HL-60 (cell line): ENCODE data around the gene SLC25A21.
A peak's percentile ranks its signal among the peaks of the same experiment; 100 is the strongest.

Experiments
- DNase-seq, 2 experiments: peaks; one replicate each; pipeline ENCODE4 v3.0.0-alpha.2; 2010 to 2020; ENCODE audit warnings: low read depth in 1 of 2, low spot score in 1 of 2
- H3K27ac ChIP-seq: fragments of 250-450 bp; sonication (Bioruptor Pico); replicated peaks from 2 replicates; pipeline ENCODE4 v1.5.1; 2020; ENCODE audit warnings: mild to moderate bottlenecking, moderate library complexity
- H3K27me3 ChIP-seq: fragments of 250-450 bp; sonication (Bioruptor Pico); 2 replicates; pipeline ENCODE4 v1.5.1; 2021; ENCODE audit warnings: mild to moderate bottlenecking, moderate library complexity; ENCODE audit not compliant: insufficient read depth, poor library complexity, severe bottlenecking
- H3K4me3 ChIP-seq: replicated peaks from 2 replicates; pipeline ENCODE4 v1.5.1; 2011; ENCODE audit warnings: mild to moderate bottlenecking, control low read depth, low read length; ENCODE audit not compliant: insufficient read depth
- GABPA ChIP-seq: IDR thresholded peaks from 2 replicates; pipeline ENCODE4 v1.6.1; 2012; ENCODE audit warnings: low read depth
- POLR2AphosphoS5 ChIP-seq: IDR thresholded peaks from 2 replicates; pipeline ENCODE4 v1.6.1; 2012; ENCODE audit warnings: low read depth
- SPI1 ChIP-seq: IDR thresholded peaks from 2 replicates; pipeline ENCODE4 v1.6.1; 2012; ENCODE audit warnings: low read depth, mild to moderate bottlenecking, borderline replicate concordance
- TF ChIP-seq, protein P1 (sequence below): IDR thresholded peaks from one replicate; pipeline ENCODE4 v1.5.1; 2011; ENCODE audit warnings: low read length, control low read depth, inconsistent platforms; ENCODE audit not compliant: insufficient read depth
- TF ChIP-seq, protein P2 (sequence below): IDR thresholded peaks from 2 replicates; pipeline ENCODE4 v1.6.1; 2012; ENCODE audit warnings: low read depth; ENCODE audit not compliant: insufficient replicate concordance

Gene SLC25A21

DNA sequence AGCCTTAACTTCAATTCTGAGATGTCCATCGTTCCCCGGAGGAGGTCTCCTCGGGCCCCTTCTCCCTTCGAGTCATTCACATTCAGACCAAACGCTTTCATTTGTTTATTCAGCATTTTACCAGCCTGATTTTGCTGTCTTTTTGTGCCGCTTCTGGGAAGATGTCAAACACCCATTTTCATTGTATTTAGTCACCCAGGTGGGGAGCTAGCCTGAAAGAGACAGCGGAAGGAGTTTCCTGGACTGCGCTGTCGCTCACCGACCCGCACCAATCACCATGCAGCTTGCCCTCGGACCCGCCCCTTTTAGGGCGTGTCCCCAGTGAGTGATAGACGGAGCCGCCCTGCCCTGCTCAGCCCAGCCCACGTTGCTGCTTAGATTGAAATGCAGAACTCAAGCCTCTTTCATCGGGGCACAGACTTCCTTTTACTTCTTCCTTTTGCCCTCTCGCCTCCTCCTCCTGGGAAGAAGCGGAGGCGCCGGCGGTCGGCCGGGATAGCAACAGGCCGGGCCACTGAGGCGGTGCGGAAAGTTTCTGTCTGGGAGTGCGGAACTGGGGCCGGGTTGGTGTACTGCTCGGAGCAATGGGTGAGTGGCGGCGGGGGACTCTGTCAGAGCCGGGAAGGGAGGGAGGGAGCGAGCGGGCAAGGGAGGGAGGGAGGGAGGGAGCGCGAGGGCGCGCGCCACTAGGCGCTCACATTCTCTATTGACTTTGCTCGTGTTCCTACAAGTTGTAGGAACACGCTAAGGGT lies 510.7 kb downstream of the SLC25A21 start, which contains the start of gene PAX9:
TSS of gene PAX9 (plus strand) at position 355 of the 752 bp plus-strand sequence. CDS start at position 585, 230 bp downstream.
- TF ChIP-seq SPI1 (peak; percentile 18; the same call in 1 of the 2 replicates), GABPA (no peak)
- DNase-seq: peak; percentile 10 to 54
- Histone ChIP-seq H3K4me3 (0 out of 2 replicates have a peak within 1 kb of the TSS, but pooled peaks have one; percentile 1), H3K27me3 (peaks cover 93% of the 10 kb centered on the region), H3K27ac (no peak within 1 kb of the TSS)

DNA sequence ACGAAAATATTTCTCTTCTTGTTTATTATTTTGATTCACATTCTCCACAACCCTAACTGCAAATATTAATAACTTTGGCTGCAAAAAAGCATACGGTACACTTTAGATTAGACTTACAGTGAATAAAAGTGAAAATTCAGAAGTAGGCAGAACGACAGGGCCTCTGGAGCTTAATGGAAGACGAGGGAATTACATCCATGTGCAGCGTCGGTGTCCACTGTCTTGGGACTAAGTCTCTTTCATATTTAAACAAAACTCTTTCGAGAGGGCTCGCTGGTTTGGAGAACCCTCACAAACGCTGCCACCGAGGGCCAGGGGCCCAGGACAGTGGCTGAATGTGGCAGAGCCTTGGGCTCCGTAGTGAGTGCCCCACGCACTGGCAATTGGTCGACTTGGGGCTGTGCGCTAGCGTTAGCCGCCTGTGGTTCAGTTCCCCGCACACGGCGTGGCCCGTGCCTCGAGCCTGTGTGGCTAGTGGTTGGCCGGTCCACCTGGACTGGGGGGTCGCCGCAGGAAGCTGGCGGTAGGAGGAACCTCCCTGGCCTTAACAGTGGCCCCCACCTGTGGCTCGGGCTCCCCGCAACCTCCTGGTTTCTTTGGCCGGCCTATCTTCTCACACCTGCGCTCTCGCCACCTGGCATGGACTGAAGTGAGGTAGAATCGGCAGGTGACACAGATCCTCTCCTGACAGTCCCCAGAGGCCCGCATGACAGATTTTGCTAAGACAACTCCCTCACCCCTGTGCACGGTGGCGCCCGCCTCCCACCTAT lies 511.5 kb downstream of the SLC25A21 start:
- no peak for TF ChIP-seq POLR2AphosphoS5
- no peak for TF ChIP-seq GABPA
- no peak for TF ChIP-seq SPI1
- TF ChIP-seq, protein P1, sequence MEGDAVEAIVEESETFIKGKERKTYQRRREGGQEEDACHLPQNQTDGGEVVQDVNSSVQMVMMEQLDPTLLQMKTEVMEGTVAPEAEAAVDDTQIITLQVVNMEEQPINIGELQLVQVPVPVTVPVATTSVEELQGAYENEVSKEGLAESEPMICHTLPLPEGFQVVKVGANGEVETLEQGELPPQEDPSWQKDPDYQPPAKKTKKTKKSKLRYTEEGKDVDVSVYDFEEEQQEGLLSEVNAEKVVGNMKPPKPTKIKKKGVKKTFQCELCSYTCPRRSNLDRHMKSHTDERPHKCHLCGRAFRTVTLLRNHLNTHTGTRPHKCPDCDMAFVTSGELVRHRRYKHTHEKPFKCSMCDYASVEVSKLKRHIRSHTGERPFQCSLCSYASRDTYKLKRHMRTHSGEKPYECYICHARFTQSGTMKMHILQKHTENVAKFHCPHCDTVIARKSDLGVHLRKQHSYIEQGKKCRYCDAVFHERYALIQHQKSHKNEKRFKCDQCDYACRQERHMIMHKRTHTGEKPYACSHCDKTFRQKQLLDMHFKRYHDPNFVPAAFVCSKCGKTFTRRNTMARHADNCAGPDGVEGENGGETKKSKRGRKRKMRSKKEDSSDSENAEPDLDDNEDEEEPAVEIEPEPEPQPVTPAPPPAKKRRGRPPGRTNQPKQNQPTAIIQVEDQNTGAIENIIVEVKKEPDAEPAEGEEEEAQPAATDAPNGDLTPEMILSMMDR: no peak
- Histone ChIP-seq H3K27ac (no peak overlapping the region), H3K27me3 (peaks cover 93% of the 10 kb centered on the region), H3K4me3 (no peak overlapping the region)
- DNase-seq: no peak

DNA sequence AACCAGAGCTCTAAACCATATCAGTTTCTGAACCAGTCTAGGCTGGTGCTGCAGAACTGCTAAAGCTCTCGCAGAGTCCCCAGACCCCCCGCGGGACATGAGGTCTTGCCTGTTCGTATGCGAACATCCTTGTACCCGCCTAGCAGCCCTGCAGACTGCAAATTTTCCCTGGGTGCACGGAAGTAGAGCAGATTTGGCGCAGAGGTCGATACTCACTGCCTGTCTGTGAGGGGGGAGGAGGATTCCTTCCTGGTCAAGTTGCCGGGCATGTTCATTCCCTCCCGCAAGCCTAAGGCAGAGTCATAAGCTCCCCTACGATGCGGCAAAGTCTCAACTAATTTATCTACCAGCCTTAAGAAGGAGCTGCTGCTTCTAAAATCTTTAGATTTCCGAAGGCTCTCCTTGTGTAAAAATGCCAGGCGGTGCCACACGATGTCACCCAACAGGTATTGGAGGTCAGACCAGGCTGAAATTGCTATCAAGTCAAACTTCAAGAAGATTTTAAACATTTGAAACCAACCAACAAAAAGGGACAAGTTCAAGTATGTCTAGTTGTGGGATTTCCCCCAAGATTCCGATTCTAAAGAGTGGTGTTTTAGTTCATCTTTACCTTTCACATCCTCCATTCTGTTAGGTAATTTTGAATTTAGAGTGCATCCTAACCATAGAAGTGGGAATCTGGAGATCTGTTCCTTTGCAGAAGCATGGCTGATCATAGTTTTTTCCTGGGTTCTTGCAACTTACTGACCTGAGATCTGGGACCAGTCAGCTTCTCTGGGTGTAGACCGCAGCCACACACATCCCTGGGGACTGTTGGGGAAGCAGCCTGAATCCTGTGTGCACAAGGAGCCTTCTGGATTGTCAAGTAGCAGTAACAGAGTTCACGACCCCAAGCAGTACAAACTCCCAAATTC lies 512.3 kb downstream of the SLC25A21 start:
- no peak overlapping the region for H3K27ac ChIP-seq
- no peak for DNase-seq
- peaks cover 93% of the 10 kb centered on the region for H3K27me3 ChIP-seq
- no peak overlapping the region for H3K4me3 ChIP-seq
- TF ChIP-seq, protein P2, sequence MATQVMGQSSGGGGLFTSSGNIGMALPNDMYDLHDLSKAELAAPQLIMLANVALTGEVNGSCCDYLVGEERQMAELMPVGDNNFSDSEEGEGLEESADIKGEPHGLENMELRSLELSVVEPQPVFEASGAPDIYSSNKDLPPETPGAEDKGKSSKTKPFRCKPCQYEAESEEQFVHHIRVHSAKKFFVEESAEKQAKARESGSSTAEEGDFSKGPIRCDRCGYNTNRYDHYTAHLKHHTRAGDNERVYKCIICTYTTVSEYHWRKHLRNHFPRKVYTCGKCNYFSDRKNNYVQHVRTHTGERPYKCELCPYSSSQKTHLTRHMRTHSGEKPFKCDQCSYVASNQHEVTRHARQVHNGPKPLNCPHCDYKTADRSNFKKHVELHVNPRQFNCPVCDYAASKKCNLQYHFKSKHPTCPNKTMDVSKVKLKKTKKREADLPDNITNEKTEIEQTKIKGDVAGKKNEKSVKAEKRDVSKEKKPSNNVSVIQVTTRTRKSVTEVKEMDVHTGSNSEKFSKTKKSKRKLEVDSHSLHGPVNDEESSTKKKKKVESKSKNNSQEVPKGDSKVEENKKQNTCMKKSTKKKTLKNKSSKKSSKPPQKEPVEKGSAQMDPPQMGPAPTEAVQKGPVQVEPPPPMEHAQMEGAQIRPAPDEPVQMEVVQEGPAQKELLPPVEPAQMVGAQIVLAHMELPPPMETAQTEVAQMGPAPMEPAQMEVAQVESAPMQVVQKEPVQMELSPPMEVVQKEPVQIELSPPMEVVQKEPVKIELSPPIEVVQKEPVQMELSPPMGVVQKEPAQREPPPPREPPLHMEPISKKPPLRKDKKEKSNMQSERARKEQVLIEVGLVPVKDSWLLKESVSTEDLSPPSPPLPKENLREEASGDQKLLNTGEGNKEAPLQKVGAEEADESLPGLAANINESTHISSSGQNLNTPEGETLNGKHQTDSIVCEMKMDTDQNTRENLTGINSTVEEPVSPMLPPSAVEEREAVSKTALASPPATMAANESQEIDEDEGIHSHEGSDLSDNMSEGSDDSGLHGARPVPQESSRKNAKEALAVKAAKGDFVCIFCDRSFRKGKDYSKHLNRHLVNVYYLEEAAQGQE: no peak
- TF ChIP-seq SPI1 (no peak), POLR2AphosphoS5 (no peak)

- Histone ChIP-seq H3K4me3 (no peak overlapping the region), H3K27me3 (peaks cover 97% of the 10 kb centered on the region), H3K27ac (no peak overlapping the region)
- TF ChIP-seq, protein P2: no peak
- TF ChIP-seq GABPA (no peak), POLR2AphosphoS5 (no peak), SPI1 (no peak)
- TF ChIP-seq, protein P1: no peak
- DNase-seq: no peak
Observed at GRCh38 chr14:36659010-36659821, 513.2 kb downstream of the SLC25A21 start.
